Heart left ventricle (tissue), 16 donors: ENCODE results near the gene ANO4. TPM values are rescaled to one million over a fixed set of nuclear protein-coding genes. Genes with fewer than 3 reads are reported as not detected.

ENCODE experiments used
- ATAC-seq, 4 donors: fragments of 200-7000 bp; cut with Tn5 transposase; one replicate each; pipeline ENCODE4 v1.9.1; 2020 to 2022; ENCODE audit warnings: moderate library complexity in 4 of 4, mild to moderate bottlenecking in 3 of 4, moderate number of reproducible peaks in 1 of 4
- DNase-seq, 5 donors: peaks; one replicate each; pipeline ENCODE4 v3.0.0-alpha.2; 2020
- H3K27ac ChIP-seq, 12 donors: fragments of 200-600 bp; sonication (generic) in 4 of 12; one replicate each; pipeline versions ENCODE4 v1.5.0 to v1.8.0; 2016 to 2022; ENCODE audit warnings: mild to moderate bottlenecking in 2 of 12
- H3K27me3 ChIP-seq, 9 donors: fragments of 200-600 bp; sonication (generic) in 2 of 9; one replicate each; pipeline versions ENCODE4 v1.5.1 to v1.8.0; 2016 to 2022; ENCODE audit warnings: mild to moderate bottlenecking in 3 of 9
- H3K36me3 ChIP-seq, 9 donors: fragments of 200-600 bp; sonication (generic) in 2 of 9; one replicate each; pipeline versions ENCODE4 v1.5.0 to v1.8.0; 2018 to 2022; ENCODE audit warnings: mild to moderate bottlenecking in 2 of 9
- H3K4me1 ChIP-seq, 12 donors: fragments of 200-600 bp; sonication (generic) in 4 of 12; one replicate each; pipeline versions ENCODE4 v1.5.0 to v1.8.0; 2016 to 2022; ENCODE audit warnings: mild to moderate bottlenecking in 3 of 12
- H3K4me3 ChIP-seq, 12 donors: fragments of 200-600 bp; sonication (generic) in 4 of 12; one replicate each; pipeline versions ENCODE4 v1.5.0 to v1.8.0; 2017 to 2022; ENCODE audit warnings: mild to moderate bottlenecking in 9 of 12, moderate library complexity in 4 of 12
- H3K9me3 ChIP-seq, 12 donors: fragments of 200-600 bp; sonication (generic) in 4 of 12; one replicate each; pipeline versions ENCODE4 v1.5.0 to v1.8.0; 2016 to 2022; ENCODE audit warnings: mild to moderate bottlenecking in 1 of 12
- POLR2A ChIP-seq, 2 donors: fragments of 450-650 bp; IDR thresholded peaks; one replicate each; pipeline ENCODE4 v1.6.1; 2017; ENCODE audit warnings: antibody characterized with exemption in 2 of 2, mild to moderate bottlenecking in 2 of 2, moderate library complexity in 2 of 2
- WGBS, 4 donors: extraction: QIAGEN DNeasy Blood & Tissue Kit in 2 of 4; methylation state at CpG; one replicate each; pipeline versions ENCODE4 v1.1.5 to v1.1.7; 2013 to 2018; 5-methylcytosine and 5-hydroxymethylcytosine counted together
- intact Hi-C, 10 donors: fragments of 100-400 bp; cut with DNase I; formaldehyde crosslinking; loops; one replicate each; pipeline versions ENCODE4 v1.11.1 to v1.14.2; 2022
- polyA plus RNA-seq, 2 donors: library from polyadenylated mRNA; stranded (reverse); fragments of 200-250 nt; gene quantifications; one replicate each; pipeline ENCODE4 v1.2.3, GENCODE V29; 2013
- total RNA-seq, 9 donors: library from RNA; depleted of rRNA in 2 of 9; stranded (reverse); fragments of >200 nt in 2 of 9; fragmentation: NEBNext Ultra II Directional in 3 of 9; extraction: Animal tissue kit (Norgen Biotek cat#: 25700) in 3 of 9; gene quantifications; one replicate each; pipeline versions ENCODE4 v1.1.0 to v1.2.4, GENCODE V29; 2016 to 2023
- TF ChIP-seq, protein P1 (sequence below), 12 donors: fragments of 200-600 bp; sonication (generic) in 4 of 12; IDR thresholded peaks; one replicate each; pipeline versions ENCODE4 v1.5.0 to v1.8.0; 2018 to 2022; ENCODE audit warnings: antibody characterized with exemption in 12 of 12, mild to moderate bottlenecking in 5 of 12
- donor health status: ischemic (EF 13 %, LVEDD 7.1; RV severe dilation, severe dysfunction).
- donor health status: healthy with polysubstance abuse.
- donor health status: DM: no; HTN: yes; CAD: no.
- donor health status: DM: no; HTN: no; CAD: no.
- donor health status: ischemic (EF 25% LVEDD 6.9; RV normal size, moderate dysfunction).
- donor health status: ischemic (EF 25% LVEDD 5.7; RV mildly dilated, moderate dysfunction).
- donor health status: healthy.
- donor health status: DM: yes; HTN: yes; CAD: no.
- donor health status: ischemic (EF 35%, LVEDD 5.7; RV mildly dilated, moderate dysfunction).
- donor health status: nonischemic (EF 11% LVEDD 7.7; RV severe dilation, severe dysfunction).
- donor health status: DM: yes; HTN: yes; CAD: no.
- donor health status: PGD.
- donor health status: ischemic (EF 29% LVEDD 5.4; RV normal size, mild dysfunction).
- donor health status: nonischemic (EF 23%, LVEDD 6.1; RV moderate dilation, normal function).

ANO4 gene
- total and polyA plus RNA-seq, 11 donors = 0.05 to 0.50 (median 0.12) TPM; not detected in 6

DNA sequence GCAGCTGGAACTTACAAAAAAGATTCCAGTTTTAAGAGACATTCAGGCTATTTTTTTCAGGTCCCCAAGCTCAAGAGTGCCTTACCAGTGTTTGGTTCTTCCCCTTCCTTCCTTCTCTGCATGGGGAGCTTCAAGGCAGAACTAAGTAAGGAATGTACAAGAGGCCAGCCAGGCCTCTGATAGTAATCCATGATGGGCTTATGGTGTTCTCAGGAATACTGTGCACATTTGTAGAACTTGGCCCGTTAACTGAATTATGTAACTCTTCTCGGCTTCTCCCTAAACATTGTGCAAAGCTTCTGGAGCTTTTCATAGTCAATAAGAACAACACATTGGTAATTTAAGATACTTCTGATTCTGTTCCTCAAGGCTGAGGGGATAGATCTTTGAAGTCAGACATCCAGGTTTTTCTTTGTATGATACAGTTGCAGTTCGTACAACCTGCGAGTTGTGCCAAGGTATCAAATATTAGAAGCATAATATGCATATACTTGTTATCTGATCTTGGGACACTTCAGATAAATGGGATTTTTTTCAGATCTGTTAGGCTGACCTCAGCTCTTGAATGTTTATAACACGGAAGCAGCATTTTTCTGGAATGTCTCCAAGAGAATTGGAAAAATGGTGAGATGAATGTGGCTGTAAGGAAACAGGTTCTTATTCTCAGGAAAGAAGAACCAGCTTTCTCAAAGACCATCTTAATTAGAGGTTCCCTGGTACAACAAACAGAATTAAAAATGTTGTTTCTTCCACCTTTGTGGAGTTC lies 148.6 kb downstream of the ANO4 start:
- H3K9me3 ChIP-seq = peaks cover 0 to 5% (median 0%) of the 10 kb centered on the region in 12 donors
- intact Hi-C loops = no loop called here
- no peak overlapping the region for H3K4me3 ChIP-seq
- no peaks in the 10 kb centered on the region for H3K27me3 ChIP-seq
- TF ChIP-seq, protein P1, sequence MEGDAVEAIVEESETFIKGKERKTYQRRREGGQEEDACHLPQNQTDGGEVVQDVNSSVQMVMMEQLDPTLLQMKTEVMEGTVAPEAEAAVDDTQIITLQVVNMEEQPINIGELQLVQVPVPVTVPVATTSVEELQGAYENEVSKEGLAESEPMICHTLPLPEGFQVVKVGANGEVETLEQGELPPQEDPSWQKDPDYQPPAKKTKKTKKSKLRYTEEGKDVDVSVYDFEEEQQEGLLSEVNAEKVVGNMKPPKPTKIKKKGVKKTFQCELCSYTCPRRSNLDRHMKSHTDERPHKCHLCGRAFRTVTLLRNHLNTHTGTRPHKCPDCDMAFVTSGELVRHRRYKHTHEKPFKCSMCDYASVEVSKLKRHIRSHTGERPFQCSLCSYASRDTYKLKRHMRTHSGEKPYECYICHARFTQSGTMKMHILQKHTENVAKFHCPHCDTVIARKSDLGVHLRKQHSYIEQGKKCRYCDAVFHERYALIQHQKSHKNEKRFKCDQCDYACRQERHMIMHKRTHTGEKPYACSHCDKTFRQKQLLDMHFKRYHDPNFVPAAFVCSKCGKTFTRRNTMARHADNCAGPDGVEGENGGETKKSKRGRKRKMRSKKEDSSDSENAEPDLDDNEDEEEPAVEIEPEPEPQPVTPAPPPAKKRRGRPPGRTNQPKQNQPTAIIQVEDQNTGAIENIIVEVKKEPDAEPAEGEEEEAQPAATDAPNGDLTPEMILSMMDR (IDR thresholded peaks at IDR 0.05) = no peak
- no peak for TF ChIP-seq POLR2A (IDR thresholded peaks at IDR 0.05)
- H3K36me3 ChIP-seq = no peaks in the 10 kb centered on the region
- peak in 2 of 4 donors; percentile 55 for ATAC-seq
- H3K27ac ChIP-seq = no peak overlapping the region
- no peaks in the 10 kb centered on the region for H3K4me1 ChIP-seq
- WGBS, 4 donors = 77 to 82% (median 79%) methylated on average over 5 of the region's 5 CpGs
- DNase-seq = no peak

DNA sequence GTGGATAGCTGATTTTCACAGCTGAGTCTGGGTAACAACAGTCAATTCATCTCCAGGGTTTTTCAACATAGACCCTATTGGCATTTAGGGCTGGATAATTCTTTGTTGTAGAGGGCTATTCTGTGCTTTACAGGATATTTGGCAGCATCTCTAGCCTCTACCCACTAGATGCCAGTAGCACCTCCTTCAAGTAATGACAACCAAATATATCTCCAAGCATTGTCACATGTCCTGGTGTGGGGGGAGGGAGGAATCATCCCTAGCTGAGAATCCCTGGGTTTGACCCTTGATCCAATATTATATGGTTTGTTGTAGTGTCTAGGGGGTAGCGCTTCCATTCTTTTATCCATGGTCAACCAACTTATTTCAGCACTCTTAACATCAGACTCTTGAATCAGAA lies 157.2 kb downstream of the ANO4 start:
- no peak for TF ChIP-seq POLR2A (IDR thresholded peaks at IDR 0.05)
- TF ChIP-seq, protein P1 (IDR thresholded peaks at IDR 0.05) = no peak
- intact Hi-C loops = no loop called here
- no peak overlapping the region for H3K27ac ChIP-seq

DNA sequence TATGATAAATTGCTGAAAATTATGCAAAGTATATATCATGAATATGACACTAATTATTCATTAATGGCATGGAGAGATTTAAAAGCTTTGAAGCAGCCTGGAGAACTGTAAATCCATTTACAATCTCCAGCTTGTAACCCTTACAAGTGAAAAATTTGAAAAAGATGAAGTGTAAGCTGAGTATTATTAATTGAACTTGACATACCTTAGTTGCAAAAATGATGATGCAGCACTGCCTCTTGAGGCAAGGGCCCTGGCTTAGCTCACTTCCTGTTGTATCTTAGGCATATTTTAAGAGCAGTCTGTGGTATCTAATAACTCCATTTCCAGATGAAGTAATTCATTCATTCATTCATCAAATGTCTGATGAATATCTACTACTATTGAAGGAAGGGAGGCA lies 158.6 kb downstream of the ANO4 start:
- no peak overlapping the region for H3K4me3 ChIP-seq
- no peaks in the 10 kb centered on the region for H3K9me3 ChIP-seq
- intact Hi-C loops = no loop called here
- no peaks in the 10 kb centered on the region for H3K36me3 ChIP-seq
- no peak for DNase-seq
- H3K27me3 ChIP-seq = no peaks in the 10 kb centered on the region
- H3K27ac ChIP-seq = no peak overlapping the region
- no peak for TF ChIP-seq POLR2A (IDR thresholded peaks at IDR 0.05)
- TF ChIP-seq, protein P1 (IDR thresholded peaks at IDR 0.05) = no peak
- ATAC-seq = no peak
- H3K4me1 ChIP-seq = no peaks in the 10 kb centered on the region

More for the DNA sequence above, 157.2 kb downstream of the ANO4 start:
- no peaks in the 10 kb centered on the region for H3K36me3 ChIP-seq
- no peak overlapping the region for H3K4me3 ChIP-seq
- no peaks in the 10 kb centered on the region for H3K4me1 ChIP-seq
- ATAC-seq (no peak), DNase-seq (no peak)
- no peaks in the 10 kb centered on the region for H3K27me3 ChIP-seq
- H3K9me3 ChIP-seq = no peaks in the 10 kb centered on the region
- WGBS, 4 donors = 86 to 95% (median 91%) methylated on average over 1 of the region's 1 CpG

DNA sequence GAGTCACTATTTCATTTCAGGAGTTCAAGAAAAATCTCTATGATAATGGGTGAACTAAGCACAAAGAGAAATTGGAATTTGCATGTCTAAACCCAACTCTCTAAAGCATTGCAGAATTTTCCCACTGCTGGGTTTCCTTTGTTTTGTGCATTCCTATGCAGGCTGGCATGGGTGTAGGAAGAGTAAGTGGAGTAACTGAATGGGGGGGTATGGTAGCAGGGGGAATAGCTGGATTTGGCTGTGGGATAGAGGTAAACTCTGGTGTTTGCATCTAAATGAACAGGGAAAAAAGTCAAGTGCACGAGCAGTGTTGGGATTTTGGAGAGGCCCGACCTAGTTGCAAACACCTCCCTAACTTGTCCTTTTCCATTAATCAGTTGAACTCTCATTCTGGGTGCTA lies 159.1 kb downstream of the ANO4 start:
- intact Hi-C loops = no loop called here
- Histone ChIP-seq H3K4me3 (no peak overlapping the region), H3K27me3 (no peaks in the 10 kb centered on the region), H3K27ac (no peak overlapping the region), H3K36me3 (no peaks in the 10 kb centered on the region), H3K9me3 (no peaks in the 10 kb centered on the region), H3K4me1 (no peaks in the 10 kb centered on the region)
- ATAC-seq = no peak
- no peak for DNase-seq
- TF ChIP-seq POLR2A (IDR thresholded peaks at IDR 0.05) = no peak
- TF ChIP-seq, protein P1 (IDR thresholded peaks at IDR 0.05) = no peak
- 58 to 76% (median 66%) methylated on average over 2 of the region's 2 CpGs for WGBS, 4 donors
